HG03139 (cell line): Measurements from ENCODE around the gene SP100.
"Not testable (repeated sequence)": the region's sequence is repeated elsewhere in the genome, so short reads cannot be mapped to it uniquely, and the experiment has no call there.

ENCODE experiments used
- ATAC-seq: cut with Tn5 transposase; IDR thresholded peaks from one replicate; pipeline ENCODE4 v1.9.1; 2021; ENCODE audit not compliant: unreplicated experiment

The SP100 gene

GRCh38 chr2:230416061-230416721 lies at the start of gene SP100:
Gene SP100, plus strand, starts transcription at chr2:230416201. Its CDS starts 96 bp downstream, at chr2:230416297.
- ATAC-seq, result peak; percentile 72

GRCh38 chr2:230382108-230382507 lies 33.9 kb upstream of the SP100 start:
- ATAC-seq, result no peak

DNA sequence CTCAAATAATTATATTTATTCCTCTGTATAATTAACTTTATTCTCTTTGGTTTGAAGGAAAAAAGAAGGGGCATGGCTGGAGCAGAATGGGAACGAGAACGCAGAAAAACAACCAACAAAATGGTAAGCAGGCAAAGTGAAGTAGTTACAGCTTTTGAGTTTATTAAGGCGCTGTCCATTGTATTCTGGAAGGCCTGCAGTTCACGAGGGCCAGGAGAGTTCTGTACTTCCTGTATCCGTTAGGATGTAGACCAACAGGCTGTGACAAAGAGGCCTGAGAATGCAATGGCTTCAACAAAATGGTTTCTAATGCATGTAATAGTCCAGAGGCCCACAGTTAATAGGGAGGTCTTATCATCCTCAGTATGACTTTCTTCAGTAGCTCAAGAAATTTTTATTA lies 32.5 kb upstream of the SP100 start:
- ATAC-seq, result no peak

DNA sequence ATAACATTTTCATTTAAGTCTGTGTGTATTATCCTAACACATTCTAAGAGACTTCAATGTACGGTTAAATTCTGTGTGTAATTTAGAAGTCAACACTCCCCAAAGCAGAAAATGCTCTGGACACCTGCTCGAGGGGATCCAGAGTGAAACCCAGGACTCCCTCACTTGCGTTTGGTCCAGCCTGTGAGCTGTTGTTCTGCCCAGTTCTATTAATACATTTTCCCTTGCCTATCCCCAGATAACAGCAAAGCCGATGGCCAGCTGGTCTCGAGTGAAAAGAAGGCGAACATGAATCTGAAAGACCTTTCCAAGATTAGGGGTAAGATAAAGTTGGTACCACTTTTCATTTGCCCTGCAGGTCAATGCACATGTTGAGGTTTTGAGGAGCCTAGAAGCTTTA lies 31.0 kb upstream of the SP100 start:
- no peak for ATAC-seq

- no peak for ATAC-seq
These were observed 21.7 kb upstream of the SP100 start for GRCh38 chr2:230394301-230394700.

DNA sequence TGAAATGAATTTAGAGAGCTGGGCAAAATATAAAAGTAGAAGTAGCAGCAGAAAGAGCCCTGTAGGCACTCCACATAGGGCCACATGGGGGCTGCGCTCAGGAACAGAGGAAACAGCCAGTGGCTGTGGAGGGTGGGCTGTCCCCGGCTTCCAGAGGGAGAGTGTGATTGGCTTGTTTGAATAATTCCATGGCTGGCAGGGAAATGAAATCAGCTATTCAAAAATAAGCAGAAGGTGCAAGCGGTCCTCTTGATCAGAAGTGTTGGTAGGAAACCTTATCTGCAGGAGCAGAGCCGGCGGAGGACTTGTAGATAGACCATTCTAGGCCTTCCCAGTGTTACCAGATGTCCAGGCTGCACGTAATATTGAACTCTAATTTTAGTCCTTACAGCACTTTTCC lies 17.3 kb upstream of the SP100 start:
- ATAC-seq, result not testable (repeated sequence)

GRCh38 chr2:230400041-230400440 lies 16.0 kb upstream of the SP100 start:
- ATAC-seq, result no peak

GRCh38 chr2:230400454-230400853 lies 15.5 kb upstream of the SP100 start:
- no peak for ATAC-seq

DNA sequence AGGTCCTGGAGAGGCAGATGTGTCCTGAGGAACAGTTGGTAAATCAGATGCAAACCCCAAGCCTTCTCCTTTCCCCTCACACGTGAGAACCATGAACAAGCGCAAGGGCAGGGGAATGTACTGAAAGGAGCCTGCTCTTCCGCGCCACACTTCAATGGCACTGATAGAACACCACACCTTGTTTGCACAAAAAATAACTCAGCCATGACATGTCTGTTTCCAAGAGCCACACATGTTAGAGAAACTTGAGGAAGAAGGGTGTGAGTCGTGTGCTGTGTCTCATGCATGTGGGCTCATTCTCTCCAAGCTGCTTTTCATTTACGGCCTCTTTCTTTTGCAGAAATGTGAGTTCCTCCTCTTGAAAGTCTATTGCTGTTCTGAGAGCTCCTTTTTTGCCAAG lies 15.0 kb upstream of the SP100 start:
- not testable (repeated sequence) for ATAC-seq

- no peak for ATAC-seq
These were observed 12.3 kb upstream of the SP100 start for GRCh38 chr2:230403746-230404145.

DNA sequence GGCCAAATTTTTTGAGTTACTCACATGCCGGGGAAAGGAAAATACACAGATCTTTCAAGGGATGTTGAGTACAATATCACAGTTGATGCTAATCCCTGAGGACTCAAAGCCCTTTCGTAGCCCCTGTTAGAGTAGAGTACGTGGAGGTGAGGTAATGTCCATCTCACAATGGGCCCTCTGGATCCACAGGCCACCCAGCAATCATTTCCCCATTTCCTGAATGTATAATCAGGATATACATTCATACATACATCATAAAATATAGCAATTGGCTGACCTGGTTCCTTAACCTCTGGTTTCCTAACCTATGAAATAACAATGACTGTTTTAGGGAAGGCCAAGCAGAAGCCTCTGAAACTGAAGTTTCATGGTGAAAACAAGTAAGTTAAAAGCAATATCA lies 10.2 kb upstream of the SP100 start:
- no peak for ATAC-seq

- no peak for ATAC-seq
These were observed 7.7 kb upstream of the SP100 start for GRCh38 chr2:230408244-230408842.

- not testable (repeated sequence) for ATAC-seq
These were observed 6.7 kb upstream of the SP100 start for GRCh38 chr2:230409316-230409715.

DNA sequence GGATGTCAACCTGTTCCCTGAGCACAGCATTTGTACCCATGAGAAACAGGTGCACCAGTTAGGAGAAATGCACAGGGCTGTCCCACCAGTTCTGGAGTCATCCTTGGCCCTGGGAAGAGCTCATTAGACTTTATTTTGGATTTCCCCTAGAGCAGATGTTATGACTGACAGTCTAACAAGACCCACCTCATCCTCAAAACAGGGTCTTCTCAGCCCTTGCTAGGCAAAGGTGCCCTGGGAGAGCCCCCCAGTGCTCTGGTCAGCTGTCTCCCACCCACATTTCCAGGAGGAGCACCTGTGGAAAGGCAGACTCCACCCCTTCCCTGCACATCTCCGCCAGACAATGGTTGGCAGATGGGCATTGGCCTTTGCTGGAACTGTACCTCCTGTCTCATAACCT lies 5.7 kb upstream of the SP100 start:
- ATAC-seq, result no peak

- ATAC-seq, result no peak
These were observed 5.0 kb upstream of the SP100 start for GRCh38 chr2:230410861-230411569.

GRCh38 chr2:230411570-230412370 lies 4.2 kb upstream of the SP100 start:
- ATAC-seq, result peak; percentile 46

GRCh38 chr2:230412371-230412711 lies 3.7 kb upstream of the SP100 start:
- peak; percentile 2 for ATAC-seq

DNA sequence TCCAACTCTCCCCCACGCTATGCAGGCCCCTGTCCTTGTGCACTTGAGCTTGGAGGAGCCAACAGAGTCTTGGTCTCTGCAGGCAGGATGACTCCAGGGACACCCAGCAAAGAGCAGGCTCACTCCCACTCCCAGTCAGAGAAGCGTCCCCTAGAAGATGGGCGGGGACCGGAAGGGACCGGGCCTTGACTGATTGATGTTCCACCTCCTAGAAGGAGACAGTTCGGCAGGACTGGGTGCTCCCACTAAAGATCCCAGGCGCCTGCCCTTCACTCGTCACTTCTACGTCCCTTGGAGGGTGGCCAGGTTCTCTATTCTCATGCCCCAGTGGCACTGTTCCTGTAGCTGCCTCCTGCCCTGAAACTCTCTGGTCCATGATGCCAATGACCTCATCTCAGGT lies 3.2 kb upstream of the SP100 start:
- no peak for ATAC-seq

- no peak for ATAC-seq
These were observed 2.5 kb upstream of the SP100 start for GRCh38 chr2:230413479-230413878.

DNA sequence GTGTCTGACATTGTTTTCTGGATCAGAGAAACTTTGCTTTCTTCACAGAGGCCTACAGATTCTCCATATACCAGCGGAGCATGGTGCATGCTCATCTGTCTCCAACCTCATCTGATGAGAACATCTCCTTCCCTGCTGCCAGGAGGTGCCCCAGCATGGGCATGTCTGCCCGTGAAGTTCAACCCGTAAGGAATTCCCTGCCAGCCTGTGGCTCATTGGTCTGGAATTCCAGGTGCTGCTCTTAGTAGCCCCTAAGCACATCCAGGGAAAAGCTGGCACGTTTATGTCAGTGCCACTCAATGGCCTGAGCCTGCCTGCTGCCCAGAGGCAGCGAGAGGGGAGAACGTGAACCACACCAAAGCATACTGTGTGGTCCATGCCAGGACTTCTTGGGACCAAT lies 1.7 kb upstream of the SP100 start:
- ATAC-seq, result no peak

GRCh38 chr2:230417436-230417835 lies 1.4 kb downstream of the SP100 start:
- ATAC-seq, result no peak
